Mucosa of rectum (tissue), 2 donors: ENCODE data around the gene NXPE3.

ENCODE experiments used
- H3K27ac ChIP-seq, 2 donors: one replicate each; pipeline ENCODE4 v1.7.0; 2013; ENCODE audit warnings: inconsistent platforms in 2 of 2, low read depth in 2 of 2, low read length in 2 of 2
- H3K27me3 ChIP-seq, 2 donors: one replicate each; pipeline ENCODE4 v1.7.0; 2013; ENCODE audit warnings: low read length in 2 of 2; ENCODE audit not compliant: control insufficient read depth in 2 of 2, insufficient read depth in 2 of 2
- H3K36me3 ChIP-seq, 2 donors: one replicate each; pipeline ENCODE4 v1.7.0; 2013; ENCODE audit warnings: low read length in 2 of 2; ENCODE audit not compliant: control insufficient read depth in 2 of 2, insufficient read depth in 2 of 2
- H3K4me1 ChIP-seq, 2 donors: one replicate each; pipeline ENCODE4 v1.7.0; 2013; ENCODE audit warnings: low read length in 2 of 2, mild to moderate bottlenecking in 1 of 2; ENCODE audit not compliant: control insufficient read depth in 2 of 2, insufficient read depth in 2 of 2
- H3K4me3 ChIP-seq, 2 donors: one replicate each; pipeline ENCODE4 v1.7.0; 2013; ENCODE audit warnings: low read length in 2 of 2
- H3K9ac ChIP-seq, 2 donors: one replicate each; pipeline ENCODE4 v1.7.0; 2013; ENCODE audit warnings: low read length in 2 of 2, low read depth in 1 of 2, mild to moderate bottlenecking in 1 of 2
- H3K9me3 ChIP-seq, 2 donors: one replicate each; pipeline ENCODE4 v1.7.0; 2013; ENCODE audit warnings: low read length in 2 of 2; ENCODE audit not compliant: control insufficient read depth in 2 of 2
- donor health status: healthy.
- donor health status: Normal muscosa, but diverticular disease.

NXPE3 gene

GRCh38 chr3:101838691-101839090, 59.7 kb downstream of the NXPE3 start:
- Histone ChIP-seq H3K4me3 (no peak overlapping the region), H3K27me3 (no peaks in the 10 kb centered on the region), H3K9me3 (no peaks in the 10 kb centered on the region), H3K9ac (no peak overlapping the region), H3K27ac (no peak overlapping the region), H3K4me1 (peaks cover 8 to 12% of the 10 kb centered on the region in 2 donors), H3K36me3 (no peaks in the 10 kb centered on the region)

GRCh38 chr3:101840066-101840465, 61.1 kb downstream of the NXPE3 start:
- Histone ChIP-seq H3K9me3 (no peaks in the 10 kb centered on the region), H3K27me3 (no peaks in the 10 kb centered on the region), H3K36me3 (no peaks in the 10 kb centered on the region), H3K4me3 (no peak overlapping the region), H3K27ac (no peak overlapping the region), H3K4me1 (peaks cover 5 to 12% of the 10 kb centered on the region in 2 donors), H3K9ac (no peak overlapping the region)

DNA sequence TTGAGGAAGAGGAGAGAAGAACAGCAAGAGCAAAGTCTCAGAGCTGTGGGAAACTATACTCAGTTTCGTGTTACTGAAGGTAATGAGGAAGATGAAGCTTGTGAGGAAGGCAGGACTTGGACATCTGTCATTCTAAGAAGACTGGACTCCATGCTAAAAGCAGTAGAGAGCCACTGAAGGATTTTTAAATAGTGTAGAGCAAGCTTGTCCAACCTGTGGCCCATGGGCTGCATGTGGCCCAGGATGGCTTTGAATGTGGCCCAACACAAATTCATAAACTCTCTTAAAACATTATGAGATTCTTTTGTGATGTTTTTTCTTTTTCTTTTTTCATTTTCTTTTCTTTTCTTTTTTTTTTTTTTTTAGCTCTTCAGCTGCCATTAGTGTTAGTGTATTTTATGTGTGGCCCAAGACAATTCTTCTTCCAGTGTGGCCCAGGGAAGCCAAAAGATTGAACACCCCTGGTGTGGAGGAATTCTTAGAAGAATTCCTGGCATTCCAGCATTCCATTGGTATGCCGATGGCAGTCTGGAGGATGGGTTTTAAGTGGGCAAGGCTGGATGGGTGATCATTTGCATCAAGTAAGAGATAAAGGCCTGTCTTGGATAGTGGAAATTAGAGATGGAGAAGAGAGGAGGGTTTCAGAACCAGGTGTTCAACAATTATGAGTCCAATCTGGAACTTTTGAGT, 63.4 kb downstream of the NXPE3 start:
- H3K4me3 ChIP-seq: no peak overlapping the region
- no peaks in the 10 kb centered on the region for H3K36me3 ChIP-seq
- no peaks in the 10 kb centered on the region for H3K27me3 ChIP-seq
- peaks cover 9 to 23% of the 10 kb centered on the region in 2 donors for H3K4me1 ChIP-seq
- no peak overlapping the region for H3K9ac ChIP-seq
- no peak overlapping the region for H3K27ac ChIP-seq
- H3K9me3 ChIP-seq: no peaks in the 10 kb centered on the region

DNA sequence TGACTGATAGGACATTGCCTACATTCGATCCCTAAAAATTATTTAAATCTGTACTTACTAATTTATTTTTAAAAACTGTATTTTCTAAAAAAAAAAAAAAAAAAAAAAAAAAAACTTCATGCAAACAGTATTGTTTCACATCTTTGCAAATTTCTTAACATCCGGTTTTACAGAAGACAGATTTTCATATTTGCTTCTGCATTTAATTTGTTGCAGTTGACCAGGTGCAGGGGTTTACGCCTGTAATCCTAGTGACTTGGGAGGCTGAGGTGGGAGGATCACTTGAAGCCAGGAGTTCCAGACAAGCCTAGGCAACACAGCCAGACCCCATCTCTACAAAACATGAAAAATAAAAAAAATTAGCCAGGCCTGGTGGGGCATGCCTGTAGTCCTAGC, 63.9 kb downstream of the NXPE3 start:
- Histone ChIP-seq H3K27me3 (no peaks in the 10 kb centered on the region), H3K27ac (no peak overlapping the region)

DNA sequence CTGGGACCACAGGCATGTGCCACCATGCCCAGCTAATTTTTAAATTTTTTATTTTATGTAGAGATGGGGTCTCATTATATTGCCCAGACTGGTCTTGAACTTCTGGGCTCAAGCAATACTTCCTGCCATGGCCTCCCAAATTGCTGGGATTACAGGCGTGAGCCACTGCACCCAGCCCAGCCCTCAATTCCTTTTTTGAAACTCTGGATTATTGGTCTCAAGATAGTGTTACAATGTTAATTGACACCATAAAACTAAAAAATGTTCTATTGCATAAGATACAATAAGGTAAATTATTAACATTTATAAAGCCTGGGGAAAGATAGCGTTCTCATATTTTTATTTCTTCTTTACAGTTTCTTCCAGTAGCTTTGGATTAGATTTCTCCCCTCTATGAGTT, 66.4 kb downstream of the NXPE3 start:
- Histone ChIP-seq H3K27ac (no peak overlapping the region), H3K27me3 (no peaks in the 10 kb centered on the region)

More for the DNA sequence above, 63.9 kb downstream of the NXPE3 start:
- H3K9me3 ChIP-seq: no peaks in the 10 kb centered on the region
- no peak overlapping the region for H3K9ac ChIP-seq
- H3K4me1 ChIP-seq: peaks cover 12 to 23% of the 10 kb centered on the region in 2 donors
- H3K36me3 ChIP-seq: no peaks in the 10 kb centered on the region
- H3K4me3 ChIP-seq: no peak overlapping the region

DNA sequence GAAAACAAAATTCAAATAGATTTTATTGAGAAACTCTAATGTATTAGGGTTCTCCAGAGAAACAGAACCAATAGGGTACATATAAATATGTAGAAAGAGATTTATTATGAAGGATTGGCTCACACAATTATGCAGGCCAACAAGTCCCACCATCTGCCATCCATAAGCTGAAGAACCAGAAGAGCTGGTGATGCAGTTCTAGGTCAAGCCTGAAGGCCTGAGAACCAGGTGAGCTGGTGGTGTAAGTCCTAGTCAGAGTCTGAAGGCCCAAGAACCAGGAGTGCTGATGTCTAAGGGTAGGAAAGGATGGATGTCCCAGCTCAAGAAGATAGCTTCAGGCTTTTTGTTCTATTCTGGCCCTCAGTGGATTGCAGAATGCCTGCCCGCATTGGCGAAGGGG, 67.7 kb downstream of the NXPE3 start:
- H3K36me3 ChIP-seq: peaks cover 0 to 2% of the 10 kb centered on the region in 2 donors
- peaks cover 20 to 24% of the 10 kb centered on the region in 2 donors for H3K4me1 ChIP-seq
- no peak overlapping the region for H3K27ac ChIP-seq
- no peak overlapping the region for H3K9ac ChIP-seq
- H3K9me3 ChIP-seq: no peaks in the 10 kb centered on the region
- no peaks in the 10 kb centered on the region for H3K27me3 ChIP-seq
- no peak overlapping the region for H3K4me3 ChIP-seq

More for the DNA sequence above, 66.4 kb downstream of the NXPE3 start:
- Histone ChIP-seq H3K36me3 (no peaks in the 10 kb centered on the region), H3K9me3 (no peaks in the 10 kb centered on the region), H3K9ac (no peak overlapping the region), H3K4me1 (peaks cover 17 to 24% of the 10 kb centered on the region in 2 donors), H3K4me3 (no peak overlapping the region)

DNA sequence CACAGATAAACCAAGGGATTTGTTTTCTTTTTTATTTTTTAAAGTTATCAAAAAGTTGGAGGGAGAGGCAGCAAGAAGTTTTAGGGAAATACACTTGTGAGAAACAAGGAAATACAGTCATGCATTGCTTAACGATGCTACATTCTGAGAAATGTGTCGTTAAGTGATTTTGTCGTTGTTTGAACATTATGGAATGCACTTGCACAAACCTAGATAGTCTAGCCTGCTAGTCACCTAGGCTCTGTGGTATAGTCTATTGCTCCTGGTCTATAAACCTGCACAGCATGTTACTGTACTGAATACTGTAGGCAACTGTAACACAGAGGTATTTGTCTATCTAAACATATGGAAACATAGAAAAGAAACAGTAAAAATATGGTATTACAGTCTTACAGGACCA, 68.3 kb downstream of the NXPE3 start:
- peak overlapping the region in 1 of 2 donors; percentile 21 for H3K9ac ChIP-seq
- H3K4me3 ChIP-seq: no peak overlapping the region
- peak overlapping the region; percentile 96 to 97 for H3K27ac ChIP-seq
- H3K4me1 ChIP-seq: peaks cover 20 to 24% of the 10 kb centered on the region in 2 donors
- H3K9me3 ChIP-seq: no peaks in the 10 kb centered on the region
- no peaks in the 10 kb centered on the region for H3K27me3 ChIP-seq
- peaks cover 4 to 7% of the 10 kb centered on the region in 2 donors for H3K36me3 ChIP-seq

GRCh38 chr3:101848326-101848725, 69.3 kb downstream of the NXPE3 start:
- Histone ChIP-seq H3K9me3 (no peaks in the 10 kb centered on the region), H3K27me3 (no peaks in the 10 kb centered on the region), H3K4me3 (peak overlapping the region; percentile 77 to 94), H3K36me3 (peaks cover 11 to 17% of the 10 kb centered on the region in 2 donors), H3K9ac (peak overlapping the region; percentile 83 to 91), H3K27ac (peak overlapping the region; percentile 96 to 97), H3K4me1 (peaks cover 25 to 33% of the 10 kb centered on the region in 2 donors)

DNA sequence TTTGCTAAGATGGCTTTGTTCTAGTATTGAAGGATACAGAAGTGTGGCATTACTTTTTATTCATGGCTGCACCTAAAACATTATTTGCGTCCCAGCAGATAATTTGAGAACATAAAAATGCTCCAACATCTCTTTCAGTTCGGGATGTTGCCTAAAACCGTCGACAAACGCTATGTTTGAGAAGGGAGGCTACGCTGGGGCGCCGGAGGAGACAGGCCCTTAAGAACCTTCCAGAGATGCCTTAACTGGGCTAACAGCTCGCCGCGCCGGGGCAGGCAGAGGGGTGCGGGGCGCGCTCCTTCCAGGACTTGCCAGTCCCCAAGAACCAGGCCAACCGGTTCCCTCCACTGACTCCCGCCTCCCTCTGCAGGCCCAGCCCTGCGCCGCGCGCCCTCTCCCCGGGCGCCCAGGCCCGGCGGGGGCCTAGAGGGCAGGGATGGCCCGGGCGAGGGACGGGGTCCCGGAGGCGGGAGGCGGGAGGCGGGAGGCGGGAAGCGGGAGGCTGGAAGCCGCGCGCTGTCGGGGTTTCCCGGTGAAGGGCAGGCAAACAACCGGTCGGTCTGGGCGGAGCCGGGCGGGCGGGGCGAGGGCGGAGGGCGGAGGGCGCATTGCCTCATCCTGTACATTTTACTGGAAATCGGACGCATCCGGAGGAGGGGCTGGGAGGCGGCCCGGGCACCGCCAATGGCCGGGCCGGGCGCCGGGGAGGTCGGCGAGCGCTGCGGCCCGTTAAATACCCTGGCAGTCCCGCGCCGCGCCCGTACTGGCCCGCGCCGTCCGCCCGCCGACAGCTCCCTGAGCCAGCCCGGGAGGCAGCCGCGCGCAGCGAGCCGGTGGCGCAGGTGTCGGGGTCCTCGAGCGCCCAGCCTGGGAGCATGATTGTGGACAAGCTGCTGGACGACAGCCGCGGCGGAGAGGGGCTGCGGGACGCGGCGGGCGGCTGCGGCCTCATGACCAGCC, 70.0 kb downstream of the NXPE3 start, which contains the start of gene NFKBIZ:
Gene NFKBIZ (plus strand): TSS at position 761 of the 960 bp plus-strand sequence. CDS start 115 bp downstream, at position 876.
- Histone ChIP-seq H3K36me3 (peaks cover 18 to 22% of the 10 kb centered on the region in 2 donors), H3K4me3 (peak within 1 kb of the TSS; percentile 94)

More for the DNA sequence above, 70.0 kb downstream of the NXPE3 start, which contains the start of gene NFKBIZ:
- H3K27ac ChIP-seq: peak within 1 kb of the TSS; percentile 96 to 97
- no peaks in the 10 kb centered on the region for H3K27me3 ChIP-seq
- H3K9me3 ChIP-seq: no peaks in the 10 kb centered on the region
- peak within 1 kb of the TSS; percentile 83 to 98 for H3K9ac ChIP-seq
- H3K4me1 ChIP-seq: peaks cover 29 to 37% of the 10 kb centered on the region in 2 donors
